ENCODE results near the gene COMMD10.

The COMMD10 gene

DNA sequence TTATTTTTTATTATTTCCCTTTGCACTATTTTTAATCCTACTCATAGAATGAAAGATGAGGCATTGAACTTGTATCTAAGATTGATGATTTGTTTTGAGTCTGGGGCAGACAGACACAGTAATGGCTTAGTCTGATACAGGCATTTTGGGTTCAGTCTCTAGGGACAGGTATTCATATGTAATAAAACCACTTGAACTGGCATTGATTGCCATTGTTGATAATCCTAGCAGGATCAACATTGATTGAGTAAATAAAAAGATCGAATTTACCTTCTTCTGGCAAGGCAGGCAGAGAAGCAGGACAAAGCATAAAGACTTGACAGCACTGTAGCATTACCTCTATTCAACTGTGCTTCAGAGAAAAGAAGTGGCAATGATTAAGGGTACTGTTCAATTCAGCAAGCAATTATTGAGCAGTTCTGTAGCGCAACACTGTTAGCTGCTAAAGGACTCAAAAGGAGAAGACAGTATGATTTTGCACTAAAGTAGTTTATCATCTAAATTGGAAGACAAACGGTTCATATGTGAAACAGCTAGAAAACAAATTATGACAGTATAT, 144.4 kb downstream of the COMMD10 start:
- no peak for DNase-seq

DNA sequence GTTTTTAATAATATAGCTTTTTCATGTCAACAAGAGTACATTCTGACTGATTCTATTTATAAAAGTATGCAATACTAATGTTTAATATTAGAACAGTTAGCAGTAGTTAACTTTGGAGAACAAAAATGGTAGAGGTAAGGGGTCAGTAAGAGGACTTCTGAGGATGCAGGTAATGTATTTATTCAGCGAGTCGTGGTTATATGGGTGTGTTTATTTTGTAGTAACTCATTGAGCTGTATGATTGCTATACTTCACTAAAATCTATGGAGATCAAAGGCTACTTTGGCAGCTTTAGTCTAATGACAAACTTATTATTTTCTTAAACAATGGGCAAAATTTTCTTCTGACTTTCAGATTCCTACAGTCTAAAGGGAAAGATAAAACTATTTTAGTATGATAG, 146.5 kb downstream of the COMMD10 start:
- no peak for DNase-seq

DNA sequence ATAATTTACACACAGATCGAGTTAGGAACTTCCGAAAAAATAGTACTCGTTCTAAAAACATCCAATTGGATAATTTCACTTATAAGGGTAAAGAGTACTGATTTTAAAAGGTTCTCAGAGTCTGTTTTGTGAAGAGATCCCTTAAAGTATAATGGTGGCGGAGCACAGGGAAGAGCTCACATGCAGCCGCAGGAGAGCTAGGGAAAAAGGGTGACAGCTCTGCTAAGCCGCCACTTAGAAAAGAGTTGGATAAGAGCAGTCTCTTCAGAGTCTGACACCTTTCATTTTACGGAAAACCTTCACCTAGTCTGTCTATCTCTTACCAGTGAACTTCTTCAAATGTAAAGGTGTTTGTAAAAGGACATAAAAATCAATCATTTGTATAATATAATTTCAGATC, 149.9 kb downstream of the COMMD10 start:
- no peak for DNase-seq

DNA sequence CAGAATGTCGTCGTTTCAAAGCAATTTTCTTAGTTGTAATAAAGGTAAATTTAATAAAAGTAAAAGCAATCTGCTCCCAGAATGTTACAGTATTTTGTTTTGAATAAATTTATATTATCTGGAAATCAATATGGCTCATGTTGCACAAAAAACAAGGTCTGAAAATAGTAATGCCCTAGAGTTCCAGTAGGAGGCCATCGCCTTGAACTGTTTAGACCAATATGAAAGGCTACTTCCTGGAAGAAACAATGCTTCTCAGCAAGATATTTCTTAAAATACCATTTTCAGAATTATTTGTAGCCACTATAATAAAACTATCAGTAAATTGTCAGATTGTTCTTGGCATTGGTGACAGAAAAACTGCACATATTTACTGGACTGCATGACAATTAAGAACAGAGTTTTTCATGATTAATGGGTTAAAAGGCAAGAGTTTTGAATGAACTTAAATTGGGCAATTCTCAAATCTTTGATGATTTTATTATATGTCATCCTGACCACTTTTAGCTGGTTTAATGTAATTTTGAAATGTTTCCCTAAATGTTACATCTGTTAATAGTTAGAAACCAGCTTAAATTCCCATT, 153.2 kb downstream of the COMMD10 start:
- no peak for DNase-seq

DNA sequence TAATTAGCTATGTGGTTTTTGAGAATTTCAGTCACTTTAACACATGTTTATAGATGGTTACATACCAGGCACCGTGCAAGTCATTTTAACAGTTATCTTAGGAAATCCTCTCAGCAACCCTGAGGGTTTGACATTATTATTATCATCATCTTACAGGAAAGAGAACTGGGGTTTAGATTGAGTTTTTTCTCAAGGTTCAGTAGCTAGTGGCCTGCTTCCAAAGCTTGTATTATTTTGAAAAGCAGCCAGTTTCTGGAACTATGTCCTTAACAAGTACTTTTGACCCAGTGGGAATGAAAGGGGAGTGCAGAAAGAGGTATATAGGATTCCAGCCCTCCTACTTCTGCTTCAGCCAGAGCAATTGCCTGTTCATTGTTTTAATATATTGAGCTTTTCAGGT, 157.5 kb downstream of the COMMD10 start:
- no peak for DNase-seq

DNA sequence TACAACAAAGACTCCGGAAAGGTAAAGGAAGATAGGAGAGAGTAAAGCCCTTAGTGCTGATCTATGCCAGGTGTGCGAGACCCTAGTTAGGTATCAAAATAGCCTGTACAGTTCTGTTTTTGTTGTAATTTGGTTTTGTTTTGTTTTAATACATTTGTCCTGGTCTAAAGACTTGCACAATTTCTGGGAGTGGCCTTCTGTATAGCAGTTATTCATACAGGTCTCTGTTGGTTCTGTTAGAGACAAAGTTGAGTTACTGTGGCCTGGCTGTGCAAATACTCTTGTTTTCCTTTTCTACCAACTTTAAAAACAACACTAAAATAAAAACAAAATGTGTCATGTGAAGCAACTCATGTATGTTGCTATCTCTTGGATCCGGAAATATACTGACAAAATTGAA, 163.6 kb downstream of the COMMD10 start:
- DNase-seq: no peak

DNA sequence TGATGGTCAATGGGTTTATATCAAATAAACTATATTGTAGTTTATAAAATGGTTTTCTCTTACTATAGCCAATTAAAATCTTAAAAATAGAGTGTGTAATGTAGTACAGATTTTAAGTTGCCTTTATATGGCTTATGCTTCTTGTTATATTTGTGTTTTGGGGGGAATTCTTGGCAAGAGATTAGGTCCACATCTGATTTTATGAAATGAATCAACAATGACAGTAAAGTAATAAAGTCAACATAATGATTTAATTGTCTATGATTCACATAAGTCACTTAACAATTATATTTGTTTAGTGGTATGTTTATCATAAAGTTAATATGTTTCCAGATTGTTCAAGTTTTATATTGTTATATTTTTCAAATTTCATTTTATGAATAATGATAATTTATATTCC, 164.8 kb downstream of the COMMD10 start:
- DNase-seq: no peak

DNA sequence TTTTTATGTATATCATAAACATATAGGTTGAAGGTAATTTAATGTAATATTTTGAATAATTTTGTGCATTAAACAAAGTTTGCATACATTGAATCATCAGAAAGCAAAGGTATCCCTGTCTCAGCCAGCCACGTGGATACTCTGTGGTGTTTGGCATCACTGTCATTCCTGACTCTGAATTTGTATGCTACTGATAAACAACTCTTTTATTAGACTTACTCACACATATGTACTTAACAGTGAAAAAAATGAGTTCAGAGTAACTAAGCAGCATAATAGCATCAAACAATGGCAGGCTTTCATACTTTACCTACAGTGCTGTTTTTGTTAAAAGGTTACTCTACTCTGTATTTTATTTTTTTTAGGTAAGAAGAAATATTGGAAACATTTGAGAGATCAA, 171.9 kb downstream of the COMMD10 start:
- DNase-seq: no peak

DNA sequence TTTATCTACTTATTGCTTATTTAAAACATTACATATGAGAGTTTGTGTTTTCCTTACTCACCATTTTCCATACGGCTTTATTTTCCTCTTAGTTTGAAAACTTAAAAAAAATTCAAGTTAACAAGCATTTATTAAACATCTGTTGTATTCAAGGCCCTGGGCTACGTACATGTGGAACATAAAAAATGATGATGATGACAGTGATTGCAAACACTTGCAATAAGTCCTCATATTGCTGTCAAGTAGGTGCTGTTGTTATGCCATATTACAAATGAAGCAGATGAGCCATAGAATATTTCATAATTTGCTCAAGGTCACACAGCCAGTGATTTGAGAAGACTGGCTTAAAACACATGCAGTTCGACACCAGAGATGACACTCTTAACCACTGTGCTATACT, 180.6 kb downstream of the COMMD10 start:
- no peak for DNase-seq

DNA sequence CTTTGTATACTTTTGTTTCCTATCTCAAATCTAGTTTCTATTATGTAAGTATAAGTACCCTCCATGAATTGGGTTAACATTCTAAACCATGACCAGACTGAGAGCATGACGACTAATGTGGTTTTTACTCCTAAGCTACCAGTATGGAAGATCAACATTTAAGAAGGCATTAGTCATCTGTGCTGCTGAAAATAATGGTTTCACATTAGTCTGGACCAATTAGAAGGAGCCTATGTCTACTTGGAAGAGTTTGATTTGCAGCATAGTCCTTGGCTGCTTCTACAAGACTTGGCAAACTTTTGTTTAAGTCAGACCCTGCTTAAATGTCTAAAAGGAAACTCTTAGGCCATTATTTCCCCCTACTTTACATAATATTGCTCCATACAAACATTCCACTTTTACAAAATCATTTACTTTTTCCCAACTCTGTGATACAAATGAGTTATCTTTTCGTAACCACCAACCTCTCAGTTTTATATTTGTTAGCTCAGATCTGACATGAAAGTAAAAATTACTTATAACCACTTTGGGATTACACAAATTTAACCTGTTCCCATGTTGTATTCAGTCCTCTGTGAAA, 186.7 kb downstream of the COMMD10 start:
- no peak for DNase-seq

DNA sequence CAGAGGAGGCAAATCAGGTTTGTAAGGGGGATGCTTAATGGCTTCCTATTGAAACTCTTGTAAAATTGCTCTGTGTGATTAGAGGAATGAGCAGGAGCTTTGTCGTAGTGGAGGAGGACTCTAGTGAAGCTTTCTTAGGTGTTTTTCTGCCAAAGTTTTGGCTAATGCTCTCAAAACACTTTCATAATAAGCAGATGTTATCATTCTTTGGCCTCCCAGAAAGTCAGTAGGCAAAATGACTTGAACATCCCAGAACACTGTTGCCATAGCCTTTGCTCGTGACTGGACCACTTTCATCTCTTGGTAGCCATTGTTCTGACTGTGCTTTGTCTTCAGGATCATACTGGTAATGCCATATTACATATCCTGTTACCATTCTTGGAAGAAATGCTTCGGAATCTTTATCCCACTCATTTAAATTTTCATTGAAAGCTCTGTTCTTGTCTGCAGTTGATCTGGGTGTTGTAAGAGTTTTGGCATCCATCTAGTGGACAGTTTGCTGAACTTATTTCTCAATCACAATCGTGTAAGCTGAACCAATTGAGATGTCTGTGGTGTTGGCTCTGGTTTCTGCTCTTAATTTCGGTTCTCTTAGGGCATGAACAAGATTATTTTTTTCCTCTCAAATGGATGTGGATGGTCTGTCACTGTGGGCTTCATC, 187.6 kb downstream of the COMMD10 start:
- no peak for DNase-seq

DNA sequence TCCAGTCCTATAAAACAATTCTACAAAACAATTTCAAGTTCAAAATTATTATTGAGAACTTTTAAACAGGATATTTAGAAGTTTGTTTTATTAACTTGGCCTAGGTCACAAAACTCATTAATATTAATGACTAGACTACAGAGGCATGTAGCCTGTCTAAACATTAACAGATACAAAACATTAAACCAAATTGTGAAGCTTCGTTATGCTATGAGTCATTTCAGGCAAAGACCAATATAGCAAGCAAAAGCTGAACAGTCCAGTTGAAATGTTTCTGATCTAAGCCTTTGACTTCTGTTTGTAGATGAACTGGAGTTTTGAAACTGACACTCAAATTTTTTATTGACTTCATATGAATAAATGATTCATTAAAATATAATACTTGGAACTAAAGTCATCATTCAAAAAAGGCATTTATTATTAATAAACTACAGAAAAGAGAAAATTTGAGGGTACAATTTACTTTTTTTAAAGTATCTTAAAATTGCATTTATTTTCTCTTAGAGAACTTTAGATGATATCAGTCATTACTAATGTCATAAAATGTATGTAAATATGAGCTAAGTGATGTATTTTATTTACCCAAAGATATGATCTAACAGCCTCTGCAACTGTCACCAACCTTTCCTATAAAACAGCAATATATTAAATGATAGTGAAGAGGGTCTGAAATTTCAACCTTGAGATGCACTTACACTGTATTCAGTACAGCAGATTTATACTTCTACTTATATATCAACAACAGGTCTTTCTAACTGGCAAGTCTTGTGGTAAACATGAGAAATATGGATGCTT, 188.8 kb downstream of the COMMD10 start:
- DNase-seq: no peak

DNA sequence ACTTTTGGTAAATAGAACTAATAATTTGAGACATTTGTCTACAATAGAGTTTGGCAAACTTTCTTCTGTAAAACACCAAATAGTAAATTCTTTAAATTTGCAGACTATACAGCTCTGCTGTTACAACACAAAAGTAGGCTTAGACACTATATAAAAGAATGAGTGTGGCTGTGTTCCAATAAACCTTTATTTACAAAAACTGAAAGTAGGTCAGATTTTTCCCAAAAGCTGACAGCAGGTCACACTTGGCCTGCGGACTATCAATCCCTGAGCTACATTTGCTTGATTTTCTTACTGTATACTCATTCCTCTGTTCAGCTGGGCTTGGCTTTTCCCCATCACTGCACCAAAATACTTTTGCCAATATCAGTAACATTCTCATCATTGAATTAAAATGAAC, 189.4 kb downstream of the COMMD10 start:
- no peak for DNase-seq

DNA sequence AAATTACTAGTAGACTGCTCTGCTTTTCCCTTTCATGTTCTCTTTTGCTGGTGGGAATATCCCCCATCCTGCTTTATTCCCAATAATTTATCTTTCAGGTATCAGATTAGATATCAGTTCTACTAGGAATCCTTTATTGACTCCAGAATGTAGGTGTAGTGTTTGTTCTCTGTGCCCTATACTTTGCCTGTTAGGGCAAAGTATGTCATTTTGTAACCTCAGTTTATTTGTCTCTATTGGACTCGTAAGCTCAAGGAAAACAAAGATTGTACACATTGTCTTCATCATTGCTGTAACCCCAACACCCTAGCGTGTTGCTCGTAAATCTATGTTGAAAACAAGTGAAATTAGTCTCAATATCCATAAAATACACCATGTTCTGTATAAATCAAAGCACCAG, 190.5 kb downstream of the COMMD10 start:
- no peak for DNase-seq

DNA sequence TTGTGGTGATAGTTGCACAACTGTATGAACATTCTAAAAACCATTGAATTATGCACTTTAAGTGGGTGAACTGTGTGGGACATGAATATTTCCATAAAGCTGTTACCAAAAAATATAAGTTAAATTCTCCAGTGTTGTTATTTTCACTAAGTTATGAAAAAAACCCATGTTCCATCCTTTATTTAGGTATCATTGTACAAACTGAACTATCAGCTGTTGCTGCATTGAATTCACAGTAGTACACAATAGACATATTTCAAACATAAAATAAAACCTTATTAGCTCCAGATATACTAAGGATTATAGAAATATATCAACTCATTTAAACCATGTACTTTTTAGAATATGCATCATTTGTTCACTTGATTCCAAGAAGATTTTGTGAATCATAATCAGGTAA, 192.1 kb downstream of the COMMD10 start:
- no peak for DNase-seq

DNA sequence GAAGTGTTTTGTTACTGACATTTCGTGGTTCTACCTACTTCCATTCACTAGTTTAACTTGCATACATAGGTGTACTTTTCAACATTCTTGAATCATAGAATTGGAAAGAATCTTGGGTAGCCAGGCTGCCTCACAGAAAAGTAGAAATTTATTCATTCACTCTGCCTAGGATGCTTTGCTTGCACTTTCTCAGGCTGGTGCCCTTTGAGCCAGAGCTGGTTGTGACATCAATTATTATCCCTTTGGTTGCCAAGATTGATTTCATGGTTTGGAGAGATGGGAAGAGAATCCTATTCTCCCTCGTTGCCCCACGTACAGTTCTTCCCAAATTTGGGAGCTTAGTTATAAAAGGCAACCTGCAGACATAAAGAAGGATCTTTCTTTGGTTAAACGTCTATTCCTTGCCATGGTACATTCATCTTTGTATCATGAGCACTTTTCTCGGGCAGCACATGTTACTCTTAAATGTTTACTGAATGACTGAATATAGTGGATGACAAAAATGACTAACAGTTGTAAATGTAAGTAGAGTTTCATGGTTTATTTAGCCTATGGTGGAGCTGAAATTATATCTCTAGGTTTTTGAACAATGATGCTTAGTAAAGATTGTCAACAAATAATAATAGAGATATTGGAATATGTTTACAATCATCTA, 195.5 kb downstream of the COMMD10 start:
- DNase-seq: no peak

DNA sequence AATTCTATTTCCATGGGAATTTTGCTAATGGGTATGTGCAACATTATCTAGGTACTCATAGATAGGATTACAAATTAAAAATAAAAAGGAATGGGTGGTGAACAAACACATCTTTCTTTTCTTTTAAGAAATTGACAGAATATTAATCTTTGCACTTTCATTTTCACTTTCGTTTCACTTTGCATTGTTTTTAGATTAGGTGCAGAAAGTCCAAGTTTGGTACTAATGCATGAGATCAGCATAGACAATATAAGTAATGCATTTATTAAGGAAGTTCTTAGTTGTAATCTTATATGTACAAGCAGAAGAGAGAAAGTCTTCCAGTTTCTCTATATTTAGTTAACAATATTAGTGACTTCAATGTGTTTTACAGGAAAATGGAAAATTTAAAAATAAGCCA, 196.5 kb downstream of the COMMD10 start:
- DNase-seq: no peak

DNA sequence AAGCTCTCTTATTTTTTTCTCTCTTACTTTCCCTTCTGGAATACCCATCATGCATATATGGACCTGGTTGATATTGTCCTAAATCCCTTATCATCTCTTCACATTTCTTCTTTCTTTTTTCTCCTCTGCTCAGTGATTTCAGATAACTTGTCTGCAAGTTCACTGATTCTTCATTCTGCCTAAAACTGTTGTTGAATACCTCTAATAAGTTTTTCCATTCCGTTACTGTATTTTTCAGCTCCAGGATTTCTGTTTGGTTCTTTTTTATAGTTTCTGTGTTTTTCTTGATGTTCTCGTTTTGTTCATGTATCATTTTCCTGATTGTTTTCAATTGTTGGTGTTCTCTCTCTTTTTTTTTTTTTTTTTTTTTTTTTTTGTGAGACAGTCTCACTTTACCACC, 203.7 kb downstream of the COMMD10 start:
- no peak for DNase-seq

DNA sequence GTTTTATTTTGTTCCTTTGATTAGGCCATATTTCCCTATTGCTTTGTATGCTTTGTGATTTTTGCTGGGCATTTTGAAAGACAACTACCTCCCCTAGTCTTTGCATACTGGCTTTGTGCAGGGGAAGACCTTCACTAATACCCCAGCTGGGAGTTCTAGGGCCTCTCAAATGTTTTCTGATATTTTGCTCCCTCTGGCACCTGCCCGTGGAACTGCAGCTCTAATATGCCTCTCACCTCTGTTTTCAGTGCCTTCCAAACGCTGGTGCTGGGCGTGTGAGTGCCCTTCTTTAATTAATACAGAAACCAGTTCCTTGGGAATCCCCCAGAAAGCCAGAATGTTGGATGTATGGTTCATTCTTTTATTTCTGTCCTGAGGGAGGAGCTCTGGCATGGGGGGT, 204.5 kb downstream of the COMMD10 start:
- DNase-seq: no peak

DNA sequence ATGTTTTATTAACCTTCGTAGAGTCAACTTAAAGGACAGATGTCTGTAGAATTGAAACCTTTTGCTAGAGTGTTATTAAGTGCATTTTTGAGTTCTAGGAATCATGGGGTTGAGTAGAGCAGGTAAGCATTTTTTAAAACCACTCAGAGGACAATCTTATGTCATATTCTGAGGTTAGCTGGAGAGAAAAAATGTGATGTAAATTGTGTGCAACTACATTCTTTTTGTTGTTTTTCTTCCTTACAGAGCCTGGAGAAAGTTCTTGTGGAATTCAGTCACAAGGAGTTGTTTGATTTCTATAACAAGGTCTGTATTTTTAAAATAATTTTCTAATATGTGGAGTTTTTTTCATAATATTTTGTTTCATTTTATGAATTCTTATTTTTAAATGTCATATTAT, 206.4 kb downstream of the COMMD10 start:
- DNase-seq: no peak

DNA sequence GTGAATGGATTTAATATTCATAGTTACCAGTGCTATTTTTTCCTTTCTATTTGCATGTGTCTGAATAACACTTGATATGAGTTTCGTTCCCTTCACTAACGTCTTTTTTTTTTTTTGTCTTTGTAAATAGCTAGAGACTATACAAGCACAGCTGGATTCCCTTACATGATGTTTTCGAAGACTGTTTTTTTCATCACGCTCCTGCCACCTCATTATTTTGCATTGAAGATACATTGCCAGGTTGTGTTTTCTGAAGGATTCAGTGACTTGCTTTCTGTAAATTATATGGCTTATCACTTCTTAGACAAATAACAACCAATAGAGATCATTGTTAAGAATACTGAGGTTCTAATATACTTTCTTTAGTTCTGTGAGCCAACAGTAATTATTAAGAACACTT, 207.5 kb downstream of the COMMD10 start:
- DNase-seq: no peak

DNA sequence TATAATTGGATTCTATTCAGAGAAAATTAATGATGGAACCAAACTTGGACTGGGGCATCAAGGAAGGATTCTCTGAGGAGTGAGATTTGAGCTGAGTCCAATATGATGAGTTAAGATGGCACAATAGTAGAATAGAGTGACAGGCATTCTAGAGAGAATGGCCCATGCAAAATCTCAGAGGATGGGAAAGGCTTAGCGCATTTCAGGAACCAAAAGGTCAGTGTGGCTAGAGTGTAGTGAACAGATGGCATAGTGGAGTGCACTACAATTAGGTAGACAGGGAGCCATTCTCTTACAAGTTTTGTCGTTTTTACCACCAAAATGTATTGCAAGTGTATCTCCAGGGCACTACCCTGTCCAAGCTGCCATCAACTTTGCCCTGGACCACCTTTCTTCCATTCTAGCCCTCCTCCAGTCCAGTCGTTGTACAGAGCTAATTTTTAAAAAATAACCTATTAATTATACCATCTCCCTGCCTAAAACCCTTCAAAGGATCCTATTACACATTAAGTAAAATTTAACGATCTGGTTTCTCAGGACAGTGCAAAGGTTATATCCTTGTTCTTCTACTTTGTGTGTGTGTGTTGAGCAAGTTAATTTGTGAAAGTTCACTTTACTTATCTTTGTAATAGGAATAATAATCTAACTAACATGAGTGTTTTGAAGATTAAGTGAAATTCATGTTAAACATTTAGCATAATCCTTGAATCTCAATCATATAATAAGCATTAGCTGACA, 211.7 kb downstream of the COMMD10 start:
- no peak for DNase-seq
